Measurements from ENCODE around the gene SOHLH1. TPM values are rescaled to one million over a fixed set of nuclear protein-coding genes. Genes with fewer than 3 reads are reported as not detected.

Gene SOHLH1
- total RNA-seq, 4 donors from 2014 or later: not detected

DNA sequence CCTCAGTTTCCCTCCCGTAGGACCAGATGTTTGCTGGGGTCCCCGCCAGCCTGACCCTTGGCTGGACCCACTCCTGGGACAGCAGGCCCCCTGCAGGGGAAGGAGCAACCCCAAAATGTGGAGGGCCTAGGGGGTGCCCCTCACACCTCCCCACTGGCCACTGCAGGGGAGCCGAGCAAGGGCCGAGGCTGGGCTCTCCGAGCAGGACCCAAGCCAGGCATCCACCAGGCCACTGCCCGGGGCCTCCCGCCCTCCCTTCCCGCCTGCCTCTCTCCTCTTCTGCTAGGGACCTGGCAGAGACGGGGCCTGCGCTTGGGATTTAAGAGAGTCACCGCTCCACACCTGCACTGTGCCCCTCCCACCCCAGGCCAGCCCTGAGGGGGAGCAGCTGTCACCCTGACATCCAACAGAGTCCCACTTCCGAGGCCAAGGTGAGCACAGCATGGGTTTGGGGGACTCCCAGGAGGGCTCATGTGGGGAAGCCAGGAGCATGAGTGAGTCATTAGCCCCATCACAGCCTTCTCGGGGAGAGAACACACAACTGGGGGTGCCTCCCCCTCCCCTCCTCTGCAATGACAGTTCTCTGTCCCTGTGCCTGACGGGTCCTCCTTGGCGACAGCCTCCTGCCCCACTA, 15.8 kb downstream of the SOHLH1 start:
- no peak overlapping the region for H3K4me3 ChIP-seq (replicated peaks in 1 of 3)
- intact Hi-C loops (cut with DNase I): no loop called here
- H3K27me3 ChIP-seq: no peaks in the 10 kb centered on the region
- WGBS, 2 donors: 75% methylated on average over 8 to 11 of the region's 15 CpGs
- TF ChIP-seq POLR2A (IDR thresholded peaks at IDR 0.05) (no peak), CTCF (IDR thresholded peaks at IDR 0.05) (no peak)
- no peak overlapping the region for H3K27ac ChIP-seq
- H3K4me1 ChIP-seq: no peaks in the 10 kb centered on the region
- DNase-seq: no peak
- H3K36me3 ChIP-seq: no peaks in the 10 kb centered on the region
- H3K9me3 ChIP-seq: no peaks in the 10 kb centered on the region

DNA sequence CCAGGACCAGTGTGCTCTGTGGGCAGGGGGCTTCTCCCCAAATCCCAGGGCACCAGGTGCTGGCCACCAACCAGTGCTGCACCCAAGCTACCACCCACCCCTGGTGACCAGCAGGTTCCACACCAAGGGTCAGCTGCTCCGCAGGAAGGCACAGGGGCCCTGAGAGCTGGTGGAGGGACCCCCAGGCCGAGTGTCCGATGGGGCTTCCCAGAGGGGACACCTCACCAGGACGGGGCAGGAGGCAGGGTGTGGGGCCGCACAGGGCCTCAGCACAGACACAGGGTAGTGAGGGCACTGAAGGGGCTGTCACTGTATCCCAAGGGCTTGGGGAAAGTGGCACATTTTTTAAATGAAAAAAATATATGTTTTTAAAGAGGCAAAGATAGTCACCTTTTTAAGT, 18.1 kb downstream of the SOHLH1 start:
- H3K9me3 ChIP-seq: no peaks in the 10 kb centered on the region

DNA sequence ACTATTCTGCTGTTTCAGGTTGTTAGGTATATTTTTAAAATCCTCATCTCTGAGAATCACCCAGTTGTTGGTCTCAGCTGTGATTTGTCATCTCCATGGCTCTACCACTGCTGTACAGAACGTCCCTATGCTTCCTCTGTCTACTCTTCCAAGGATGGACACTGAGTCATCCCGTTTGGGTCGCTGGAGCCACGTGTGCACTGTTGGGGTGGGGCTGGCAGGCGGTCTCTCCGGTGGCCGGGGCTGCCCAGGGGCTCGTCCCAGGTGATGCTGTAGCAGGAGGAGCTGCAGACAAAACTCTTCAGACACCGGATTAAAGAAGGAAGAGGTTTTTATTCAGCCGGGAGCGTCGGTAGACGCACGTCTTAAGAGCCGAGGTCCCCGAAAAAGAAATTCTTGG, 19.2 kb downstream of the SOHLH1 start:
- Histone ChIP-seq H3K27me3 (no peaks in the 10 kb centered on the region), H3K4me3 (replicated peaks in 1 of 3) (no peak overlapping the region), H3K4me1 (no peaks in the 10 kb centered on the region), H3K27ac (no peak overlapping the region), H3K9me3 (no peaks in the 10 kb centered on the region), H3K36me3 (no peaks in the 10 kb centered on the region)
- WGBS, 2 donors: 67 to 71% methylated on average over 16 of the region's 16 CpGs
- intact Hi-C loops (cut with DNase I): no loop called here
- no peak for TF ChIP-seq POLR2A (IDR thresholded peaks at IDR 0.05)
- no peak for TF ChIP-seq CTCF (IDR thresholded peaks at IDR 0.05)
- no peak for DNase-seq

More for the DNA sequence above, 18.1 kb downstream of the SOHLH1 start:
- Histone ChIP-seq H3K36me3 (no peaks in the 10 kb centered on the region), H3K27me3 (no peaks in the 10 kb centered on the region), H3K27ac (no peak overlapping the region), H3K4me3 (replicated peaks in 1 of 3) (no peak overlapping the region), H3K4me1 (no peaks in the 10 kb centered on the region)
- DNase-seq: no peak
- TF ChIP-seq POLR2A (IDR thresholded peaks at IDR 0.05): no peak
- TF ChIP-seq CTCF (IDR thresholded peaks at IDR 0.05): no peak
- intact Hi-C loops (cut with DNase I): no loop called here
- 84 to 91% methylated on average over 5 of the region's 5 CpGs for WGBS, 2 donors

GRCh38 chr9:135678236-135679017, 20.9 kb downstream of the SOHLH1 start:
- 92% methylated on average over 16 to 18 of the region's 20 CpGs for WGBS, 2 donors
- H3K36me3 ChIP-seq: no peaks in the 10 kb centered on the region
- no peaks in the 10 kb centered on the region for H3K4me1 ChIP-seq
- no peak overlapping the region for H3K27ac ChIP-seq
- intact Hi-C loops (cut with DNase I): no loop called here
- H3K27me3 ChIP-seq: no peaks in the 10 kb centered on the region
- H3K9me3 ChIP-seq: no peaks in the 10 kb centered on the region
- DNase-seq: no peak
- H3K4me3 ChIP-seq (replicated peaks in 1 of 3): no peak overlapping the region
- TF ChIP-seq CTCF (IDR thresholded peaks at IDR 0.05) (no peak), POLR2A (IDR thresholded peaks at IDR 0.05) (no peak)

- no peak overlapping the region for H3K27ac ChIP-seq
- intact Hi-C loops (cut with DNase I): no loop called here
- no peaks in the 10 kb centered on the region for H3K27me3 ChIP-seq
- no peaks in the 10 kb centered on the region for H3K4me1 ChIP-seq
- no peaks in the 10 kb centered on the region for H3K9me3 ChIP-seq
- H3K4me3 ChIP-seq (replicated peaks in 1 of 3): no peak overlapping the region
- H3K36me3 ChIP-seq: no peaks in the 10 kb centered on the region
- TF ChIP-seq POLR2A (IDR thresholded peaks at IDR 0.05) (no peak), CTCF (IDR thresholded peaks at IDR 0.05) (no peak)
- WGBS, 2 donors: 82 to 85% methylated on average over 22 of the region's 22 CpGs
- no peak for DNase-seq
Observed at GRCh38 chr9:135677641-135678168, 21.6 kb downstream of the SOHLH1 start.
